Neuronal stem cell (in vitro differentiated cells): ENCODE results near the gene SRRM4.
A peak's percentile ranks its signal among the peaks of the same experiment; 100 is the strongest.

Experiments used
- DNase-seq: peaks from one replicate; pipeline ENCODE4 v3.0.0-alpha.2; 2013; ENCODE audit warnings: low spot score
- H2AFZ ChIP-seq: one replicate; pipeline ENCODE4 v1.6.1; 2013; ENCODE audit warnings: mild to moderate bottlenecking, low read length, inconsistent platforms
- H2AK5ac ChIP-seq: 2 replicates; pipeline ENCODE4 v1.6.1; 2013; ENCODE audit warnings: low read depth, mild to moderate bottlenecking, inconsistent platforms, low read length, moderate library complexity, mixed read lengths
- H2BK120ac ChIP-seq: 2 replicates; pipeline ENCODE4 v1.6.1; 2013; ENCODE audit warnings: low read depth, mild to moderate bottlenecking, inconsistent platforms, low read length, moderate library complexity, mixed read lengths
- H2BK12ac ChIP-seq: one replicate; pipeline ENCODE4 v1.6.1; 2013; ENCODE audit warnings: low read length, inconsistent platforms
- H2BK15ac ChIP-seq: 2 replicates; pipeline ENCODE4 v1.6.1; 2013; ENCODE audit warnings: mild to moderate bottlenecking, low read length, inconsistent platforms, mixed read lengths
- H2BK5ac ChIP-seq: one replicate; pipeline ENCODE4 v1.6.1; 2013; ENCODE audit warnings: inconsistent platforms, mild to moderate bottlenecking, low read length, moderate library complexity
- H3K14ac ChIP-seq: one replicate; pipeline ENCODE4 v1.6.1; 2013; ENCODE audit warnings: low read length, inconsistent platforms
- H3K18ac ChIP-seq: 2 replicates; pipeline ENCODE4 v1.6.1; 2013; ENCODE audit warnings: low read length, inconsistent platforms
- H3K23ac ChIP-seq: 2 replicates; pipeline ENCODE4 v1.6.1; 2013; ENCODE audit warnings: low read depth, mild to moderate bottlenecking, mixed read lengths, low read length, inconsistent platforms; ENCODE audit not compliant: poor library complexity
- H3K27ac ChIP-seq: replicated peaks from 3 replicates; pipeline ENCODE4 v1.5.1; 2013; ENCODE audit warnings: low read length, inconsistent platforms
- H3K27me3 ChIP-seq, 3 experiments: 2 replicates each; pipeline ENCODE4 v1.6.1; 2013; ENCODE audit warnings: low read length in 3 of 3, mild to moderate bottlenecking in 2 of 3, inconsistent platforms in 1 of 3, low read depth in 1 of 3, mixed read lengths in 1 of 3, moderate library complexity in 1 of 3; ENCODE audit not compliant: control insufficient read depth in 3 of 3, insufficient read depth in 3 of 3
- H3K36me3 ChIP-seq, 2 donors: replicated peaks in 1 of 2; 2 replicates each; pipeline ENCODE4 v1.6.1; 2013; ENCODE audit warnings: low read length in 2 of 2; ENCODE audit not compliant: control insufficient read depth in 2 of 2, insufficient read depth in 2 of 2
- H3K4ac ChIP-seq: 2 replicates; pipeline ENCODE4 v1.6.1; 2013; ENCODE audit warnings: inconsistent platforms, mild to moderate bottlenecking, low read length, moderate library complexity
- H3K4me1 ChIP-seq, 2 donors: 1 replicate in 1 of 2; 2 replicates in 1 of 2; pipeline ENCODE4 v1.6.1; 2013; ENCODE audit warnings: low read length in 2 of 2, low read depth in 1 of 2; ENCODE audit not compliant: control insufficient read depth in 2 of 2, insufficient read depth in 1 of 2
- H3K4me2 ChIP-seq: one replicate; pipeline ENCODE4 v1.6.1; 2013; ENCODE audit warnings: mild to moderate bottlenecking, low read length, inconsistent platforms; ENCODE audit not compliant: insufficient read depth, poor library complexity, severe bottlenecking
- H3K4me3 ChIP-seq, 2 donors: 2 replicates each; pipeline ENCODE4 v1.5.1; 2013; ENCODE audit warnings: low read length in 2 of 2, mild to moderate bottlenecking in 2 of 2, inconsistent platforms in 1 of 2, moderate library complexity in 1 of 2
- H3K79me1 ChIP-seq: one replicate; pipeline ENCODE4 v1.6.1; 2013; ENCODE audit warnings: low read depth, mild to moderate bottlenecking, inconsistent platforms, low read length, moderate library complexity
- H3K9ac ChIP-seq: one replicate; pipeline ENCODE4 v1.6.1; 2013; ENCODE audit warnings: mild to moderate bottlenecking, low read depth, low read length, inconsistent platforms; ENCODE audit not compliant: poor library complexity
- H3K9me3 ChIP-seq, 2 donors: replicated peaks in 1 of 2; 2 replicates each; pipeline versions ENCODE3 to v1.6.1; 2013; ENCODE audit warnings: low read length in 2 of 2, mild to moderate bottlenecking in 2 of 2, inconsistent platforms in 1 of 2, low read depth in 1 of 2, mixed read lengths in 1 of 2, moderate library complexity in 1 of 2; ENCODE audit not compliant: control insufficient read depth in 2 of 2, insufficient read depth in 1 of 2
- H4K8ac ChIP-seq: one replicate; pipeline ENCODE4 v1.6.1; 2013; ENCODE audit warnings: low read depth, mild to moderate bottlenecking, inconsistent platforms, low read length, moderate library complexity
- H4K91ac ChIP-seq: one replicate; pipeline ENCODE4 v1.6.1; 2013; ENCODE audit warnings: low read length, low read depth, mild to moderate bottlenecking, inconsistent platforms; ENCODE audit not compliant: poor library complexity
- WGBS, 2 donors: extraction: QIAGEN DNeasy Blood & Tissue Kit; methylation state at CpG; one replicate each; pipeline ENCODE4 v1.1.7; 2013; ENCODE audit warnings: missing lambda C conversion rate in 2 of 2, mixed read lengths in 1 of 2; ENCODE audit not compliant: insufficient read length in 2 of 2, insufficient replicate concordance in 1 of 2; ENCODE audit errors: extremely low coverage in 2 of 2; 5-methylcytosine and 5-hydroxymethylcytosine counted together

Gene SRRM4

DNA sequence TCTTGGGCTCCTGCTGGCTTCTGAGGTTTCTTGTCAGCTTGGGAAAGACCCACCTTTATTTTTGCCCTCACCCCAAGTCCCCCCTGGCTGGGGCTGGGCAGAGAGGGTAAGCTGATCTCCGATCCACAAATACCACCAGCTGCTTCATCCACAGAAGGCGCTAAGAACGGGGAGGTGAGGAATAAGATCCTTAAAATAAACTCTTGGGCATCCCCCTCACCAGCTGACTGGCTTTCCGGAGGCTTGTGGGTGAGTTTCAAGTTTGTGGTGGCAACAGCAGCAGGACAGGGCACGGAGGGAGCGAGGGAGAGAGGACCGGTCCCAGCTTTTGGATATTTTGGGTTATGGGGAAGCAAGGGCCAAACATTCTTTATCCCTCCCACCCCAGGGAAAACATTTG lies 176.6 kb downstream of the SRRM4 start:
- no CpG with 5 or more reads among the region's 7 CpGs for WGBS, 2 donors

DNA sequence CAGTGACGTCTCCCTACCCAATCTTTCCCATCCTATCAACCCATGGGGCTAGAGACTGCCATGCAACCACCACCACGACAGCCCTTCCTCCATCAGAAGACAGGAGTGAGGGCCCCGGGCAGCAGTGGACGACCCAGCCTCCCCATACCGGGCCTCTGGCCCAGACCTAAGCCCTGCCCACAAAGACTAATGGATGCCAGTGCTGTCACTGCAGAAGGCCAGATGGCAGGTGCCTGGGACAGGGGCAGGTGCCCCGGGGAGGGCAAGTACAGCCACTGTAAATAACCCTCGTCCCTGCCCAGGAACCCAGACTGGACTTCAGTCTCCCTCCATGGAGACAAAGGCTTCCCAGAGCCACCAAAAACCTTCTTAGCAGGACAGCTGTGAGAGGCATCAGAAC lies 177.1 kb downstream of the SRRM4 start:
- Histone ChIP-seq H2AK5ac (peak overlapping the region; percentile 58), H4K91ac (no peak overlapping the region), H3K4ac (no peak overlapping the region), H3K4me1 (peaks cover 0 to 7% of the 10 kb centered on the region in 2 donors), H3K23ac (no peak overlapping the region), H2BK15ac (no peak overlapping the region), H2BK5ac (no peak overlapping the region), H2BK12ac (no peak overlapping the region), H3K9me3 (no peaks in the 10 kb centered on the region), H3K4me2 (no peak overlapping the region), H3K36me3 (no peaks in the 10 kb centered on the region), H3K14ac (no peak overlapping the region), H3K9ac (no peak overlapping the region), H3K79me1 (no peaks in the 10 kb centered on the region), H3K27me3 (no peaks in the 10 kb centered on the region), H2AFZ (no peak overlapping the region), H3K18ac (peak overlapping the region; percentile 42), H3K27ac (no peak overlapping the region), H2BK120ac (no peak overlapping the region), H3K4me3 (no peak overlapping the region), H4K8ac (no peak overlapping the region)
- no peak for DNase-seq
- WGBS, 2 donors = no CpG with 5 or more reads among the region's 7 CpGs

More for the DNA sequence above, 176.6 kb downstream of the SRRM4 start:
- H3K9ac ChIP-seq = no peak overlapping the region
- H3K9me3 ChIP-seq = no peaks in the 10 kb centered on the region
- H2AFZ ChIP-seq = no peak overlapping the region
- H3K79me1 ChIP-seq = no peaks in the 10 kb centered on the region
- no peak overlapping the region for H2BK120ac ChIP-seq
- no peak overlapping the region for H4K8ac ChIP-seq
- H3K23ac ChIP-seq = no peak overlapping the region
- DNase-seq = no peak
- peak overlapping the region; percentile 58 for H2AK5ac ChIP-seq
- H3K36me3 ChIP-seq = no peaks in the 10 kb centered on the region
- peaks cover 0 to 7% of the 10 kb centered on the region in 2 donors for H3K4me1 ChIP-seq
- no peak overlapping the region for H3K14ac ChIP-seq
- H2BK12ac ChIP-seq = no peak overlapping the region
- H4K91ac ChIP-seq = no peak overlapping the region
- no peak overlapping the region for H3K4me2 ChIP-seq
- no peaks in the 10 kb centered on the region for H3K27me3 ChIP-seq
- H3K4me3 ChIP-seq = no peak overlapping the region
- H3K27ac ChIP-seq = no peak overlapping the region
- no peak overlapping the region for H3K4ac ChIP-seq
- H3K18ac ChIP-seq = no peak overlapping the region
- no peak overlapping the region for H2BK5ac ChIP-seq
- no peak overlapping the region for H2BK15ac ChIP-seq

DNA sequence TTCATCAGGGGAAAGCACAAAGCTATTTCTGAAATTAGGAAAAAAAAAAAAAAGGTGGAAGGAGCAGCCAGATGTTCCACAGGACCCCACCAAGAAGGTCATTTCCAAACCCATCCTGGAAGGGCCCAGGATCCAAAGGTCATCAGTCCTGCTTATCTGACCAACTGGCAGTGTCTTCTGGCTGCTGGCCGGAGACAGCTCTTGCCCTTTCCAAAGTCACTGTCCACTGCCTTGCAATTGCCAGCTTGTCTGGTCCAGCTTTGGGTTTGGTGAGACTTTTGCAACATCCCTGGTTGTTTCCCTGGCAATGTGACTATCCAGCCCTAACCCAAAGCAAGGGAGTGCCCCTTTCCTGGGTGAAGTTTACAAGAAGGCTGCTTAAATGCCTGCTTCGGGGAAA lies 178.5 kb downstream of the SRRM4 start:
- no peak overlapping the region for H3K27ac ChIP-seq
- H3K18ac ChIP-seq = no peak overlapping the region
- no peaks in the 10 kb centered on the region for H3K79me1 ChIP-seq
- no peak overlapping the region for H2AK5ac ChIP-seq
- no peak overlapping the region for H3K23ac ChIP-seq
- H3K4ac ChIP-seq = no peak overlapping the region
- H3K27me3 ChIP-seq = no peaks in the 10 kb centered on the region
- DNase-seq = no peak
- H4K8ac ChIP-seq = no peak overlapping the region
- no peaks in the 10 kb centered on the region for H3K9me3 ChIP-seq
- H3K36me3 ChIP-seq = no peaks in the 10 kb centered on the region
- no peak overlapping the region for H4K91ac ChIP-seq
- H3K9ac ChIP-seq = no peak overlapping the region
- H2BK15ac ChIP-seq = no peak overlapping the region
- no peak overlapping the region for H2BK12ac ChIP-seq
- H3K14ac ChIP-seq = no peak overlapping the region
- no peak overlapping the region for H2AFZ ChIP-seq
- no peak overlapping the region for H3K4me3 ChIP-seq
- no CpG with 5 or more reads among the region's 2 CpGs for WGBS, 2 donors
- no peak overlapping the region for H2BK120ac ChIP-seq
- H2BK5ac ChIP-seq = no peak overlapping the region
- peaks cover 0 to 2% of the 10 kb centered on the region in 2 donors for H3K4me1 ChIP-seq
- H3K4me2 ChIP-seq = no peak overlapping the region

DNA sequence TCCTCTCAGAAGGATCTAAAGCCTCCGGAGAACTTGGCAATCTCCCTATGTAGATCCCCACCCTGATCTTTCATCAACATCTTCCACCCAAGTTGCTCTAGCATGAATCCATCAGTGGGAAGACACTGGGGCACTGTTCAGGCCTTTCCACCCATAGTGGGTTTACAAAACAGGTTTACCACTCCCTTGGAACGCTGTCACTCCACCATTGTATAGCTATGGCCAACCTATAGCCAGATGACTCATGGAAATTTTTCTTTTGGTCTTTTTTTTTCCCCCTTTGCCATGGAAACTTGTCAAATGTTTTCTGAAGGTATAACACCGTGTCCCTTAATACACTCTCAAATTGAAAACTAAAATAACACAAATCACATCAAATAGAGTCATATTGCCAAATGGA lies 186.6 kb downstream of the SRRM4 start:
- no CpG with 5 or more reads among the region's 3 CpGs for WGBS, 2 donors
- Histone ChIP-seq H2BK120ac (no peak overlapping the region), H3K79me1 (no peaks in the 10 kb centered on the region), H2BK5ac (no peak overlapping the region), H3K27me3 (no peaks in the 10 kb centered on the region), H3K4me3 (no peak overlapping the region), H4K91ac (no peak overlapping the region), H3K18ac (no peak overlapping the region), H3K4me2 (no peak overlapping the region), H3K14ac (no peak overlapping the region), H3K36me3 (no peaks in the 10 kb centered on the region), H3K9ac (no peak overlapping the region), H2BK15ac (no peak overlapping the region), H3K4me1 (peaks cover 0 to under 1% of the 10 kb centered on the region in 2 donors), H2BK12ac (no peak overlapping the region), H3K9me3 (no peaks in the 10 kb centered on the region), H4K8ac (no peak overlapping the region), H3K27ac (no peak overlapping the region), H3K4ac (no peak overlapping the region), H2AK5ac (no peak overlapping the region), H2AFZ (no peak overlapping the region), H3K23ac (no peak overlapping the region)
- DNase-seq = no peak
